NCI-H1417 (cell line): ENCODE measurements around the gene ROR1.

Experiments used
- DNase-seq, 3 experiments: peaks; one replicate each; lab custom pipeline; 2025; lab: John Stamatoyannopoulos, UW

The ROR1 gene

GRCh38 chr1:63773815-63774616 lies at the start of gene ROR1:
TSS of gene ROR1 (plus strand) at chr1:63774017.
- DNase-seq = peak; percentile 25 to 85 (median 78)

GRCh38 chr1:63724375-63724899 lies 49.4 kb upstream of the ROR1 start:
- DNase-seq = no peak

- DNase-seq = no peak
These were observed 45.1 kb upstream of the ROR1 start for GRCh38 chr1:63728611-63729226.

- DNase-seq = no peak
These were observed 44.6 kb upstream of the ROR1 start for GRCh38 chr1:63729227-63729620.

GRCh38 chr1:63730211-63730610 lies 43.6 kb upstream of the ROR1 start:
- peak in 2 of 3 experiments; percentile 5 to 8 for DNase-seq

GRCh38 chr1:63731117-63732043 lies 42.4 kb upstream of the ROR1 start:
- no peak for DNase-seq

GRCh38 chr1:63732666-63733065 lies 41.2 kb upstream of the ROR1 start:
- DNase-seq = peak in 1 of 3 experiments; percentile 4

- no peak for DNase-seq
These were observed 35.0 kb upstream of the ROR1 start for GRCh38 chr1:63738772-63739171.

- DNase-seq = no peak
These were observed 34.4 kb upstream of the ROR1 start for GRCh38 chr1:63739452-63739851.

- DNase-seq = no peak
These were observed 33.4 kb upstream of the ROR1 start for GRCh38 chr1:63740432-63740831.

GRCh38 chr1:63742526-63742925 lies 31.3 kb upstream of the ROR1 start:
- DNase-seq = no peak

- no peak for DNase-seq
These were observed 30.0 kb upstream of the ROR1 start for GRCh38 chr1:63743781-63744180.

- DNase-seq = no peak
These were observed 27.5 kb upstream of the ROR1 start for GRCh38 chr1:63746129-63746864.

- DNase-seq = no peak
These were observed 26.4 kb upstream of the ROR1 start for GRCh38 chr1:63747445-63747844.

GRCh38 chr1:63748046-63748580 lies 25.7 kb upstream of the ROR1 start:
- DNase-seq = no peak

GRCh38 chr1:63748641-63749040 lies 25.2 kb upstream of the ROR1 start:
- DNase-seq = no peak

- no peak for DNase-seq
These were observed 23.1 kb upstream of the ROR1 start for GRCh38 chr1:63750721-63751120.

- no peak for DNase-seq
These were observed 21.6 kb upstream of the ROR1 start for GRCh38 chr1:63752176-63752575.

- DNase-seq = no peak
These were observed 20.2 kb upstream of the ROR1 start for GRCh38 chr1:63753591-63753990.

GRCh38 chr1:63756839-63757238 lies 17.0 kb upstream of the ROR1 start:
- no peak for DNase-seq

- no peak for DNase-seq
These were observed 16.5 kb upstream of the ROR1 start for GRCh38 chr1:63757334-63757733.
